ENCODE data around the gene FGD3. TPM values are rescaled to one million over a fixed set of nuclear protein-coding genes. Genes with fewer than 3 reads are reported as not detected.

FGD3 gene
- total RNA-seq, 1 experiment from 2014 or later, result 1.8 TPM

DNA sequence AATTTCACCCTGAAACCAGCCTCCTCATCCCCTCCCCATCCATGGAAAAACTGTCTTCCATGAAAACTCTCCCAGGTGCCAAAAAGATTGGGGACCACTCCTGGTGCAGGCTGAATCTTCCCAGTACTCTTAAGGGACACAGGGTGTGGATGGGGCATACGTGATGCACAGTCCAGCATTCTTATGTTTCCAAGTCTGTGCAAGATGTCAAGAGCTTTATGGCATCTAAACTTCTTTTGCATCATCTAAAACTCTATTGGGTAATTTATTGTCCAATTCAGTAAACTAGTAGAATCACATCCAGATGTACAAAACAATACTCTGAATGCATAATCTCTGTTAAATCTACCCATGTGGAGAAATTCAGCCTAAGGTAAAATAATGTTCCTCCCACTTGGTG is 9.3 kb upstream of the FGD3 start:
- H2BK12ac ChIP-seq (ENCODE audit: insufficient read length, low read depth, low read length), result no peak overlapping the region
- no peaks in the 10 kb centered on the region for H3K79me1 ChIP-seq (ENCODE audit: insufficient read depth, low read depth, low read length, poor library complexity, severe bottlenecking)
- Mint-ChIP-seq H3K27me3 (ENCODE audit: low read depth) (peaks cover 2% of the 10 kb centered on the region; the same call in 1 of the 2 replicates), H3K36me3 (ENCODE audit: insufficient read depth in 1 of 3, low read depth in 3 of 3) (no peaks in the 10 kb centered on the region), H3K4me1 (peaks cover 0 to 7% of the 10 kb centered on the region in 2 experiments), H3K27ac (no peak overlapping the region), H3K9me3 (no peaks in the 10 kb centered on the region; a peak in 1 of 5 replicates), H3K4me3 (no peak overlapping the region)
- no peak overlapping the region for H2BK120ac ChIP-seq (ENCODE audit: low read depth, low read length, poor library complexity, severe bottlenecking)
- H3K4ac ChIP-seq (ENCODE audit: low read depth, low read length), result no peak overlapping the region
- no peak overlapping the region for H2AK5ac ChIP-seq (ENCODE audit: insufficient read length, low read length)
- no peaks in the 10 kb centered on the region for H3K27me3 ChIP-seq (ENCODE audit: insufficient read depth, low read length)
- no peak overlapping the region for H2BK20ac ChIP-seq (ENCODE audit: low read depth, low read length, poor library complexity, severe bottlenecking)
- H4K20me1 ChIP-seq (ENCODE audit: control insufficient read depth, insufficient read depth, insufficient read length), result no peaks in the 10 kb centered on the region
- H4K5ac ChIP-seq (ENCODE audit: insufficient read length, low read depth, low read length), result no peak overlapping the region
- H3K4me1 ChIP-seq (ENCODE audit: insufficient read depth, low read length), result no peaks in the 10 kb centered on the region
- H4K91ac ChIP-seq (ENCODE audit: insufficient read length, low read depth, low read length), result no peak overlapping the region
- no peak overlapping the region for H4K8ac ChIP-seq (replicated peaks; ENCODE audit: insufficient read length, low read depth, low read length)
- TF ChIP-seq CTCF (conservative IDR thresholded peaks at IDR 0.05), result no peak
- no peak for DNase-seq
- H3K27ac ChIP-seq (ENCODE audit: insufficient read length, low read depth, low read length), result no peak overlapping the region
- H3T11ph ChIP-seq (ENCODE audit: low read length), result no peak overlapping the region
- H3K23ac ChIP-seq (ENCODE audit: insufficient read length, low read depth, low read length), result no peak overlapping the region
- H3K4me2 ChIP-seq (ENCODE audit: insufficient read depth, insufficient read length, low read length), result no peak overlapping the region
- no CpG with 5 or more reads among the region's 1 CpG for WGBS (ENCODE audit: extremely low coverage, insufficient read length, low lambda C conversion rate)
- H3K23me2 ChIP-seq (ENCODE audit: insufficient read length, low read depth, low read length, poor library complexity, severe bottlenecking), result peaks cover 3% of the 10 kb centered on the region
- H3K9ac ChIP-seq (ENCODE audit: extremely low read depth, insufficient read length, low read length), result no peak overlapping the region
- no peak overlapping the region for H2AFZ ChIP-seq (ENCODE audit: low read length)
- H3K14ac ChIP-seq (ENCODE audit: insufficient read depth, low read length), result no peak overlapping the region
- no peaks in the 10 kb centered on the region for H3K9me3 ChIP-seq (ENCODE audit: control insufficient read depth, low read depth, low read length)
- H2BK5ac ChIP-seq (ENCODE audit: insufficient read length, low read length), result no peak overlapping the region
- H2BK15ac ChIP-seq (ENCODE audit: low read depth, low read length), result no peak overlapping the region
- no peak overlapping the region for H3K56ac ChIP-seq (ENCODE audit: insufficient read length, low read depth, low read length)
- H3K79me2 ChIP-seq (ENCODE audit: insufficient read depth, low read length), result no peaks in the 10 kb centered on the region
- H3K18ac ChIP-seq (ENCODE audit: insufficient read length, low read depth, low read length), result no peak overlapping the region
